Type B pancreatic cell (in vitro differentiated cells): ENCODE data around the gene CACNA1S. TPM values are rescaled to one million over a fixed set of nuclear protein-coding genes. Genes with fewer than 3 reads are reported as not detected.

ENCODE experiments used
- DNase-seq: peaks from one replicate; pipeline ENCODE4 v3.0.0; 2021; ENCODE audit warnings: mixed read lengths; ENCODE audit not compliant: unreplicated experiment; ENCODE audit errors: extremely low spot score
- H3K27ac Mint-ChIP-seq: 2 replicates; pipeline ENCODE4 v1.8.0; 2021; ENCODE audit warnings: mild to moderate bottlenecking, mixed read lengths
- H3K27me3 Mint-ChIP-seq: 2 replicates; pipeline ENCODE4 v1.8.0; 2021; ENCODE audit warnings: mixed read lengths
- H3K36me3 Mint-ChIP-seq: 2 replicates; pipeline ENCODE4 v1.8.0; 2021; ENCODE audit warnings: mixed read lengths
- H3K4me1 Mint-ChIP-seq: one replicate; pipeline ENCODE4 v1.8.0; 2021; ENCODE audit warnings: mixed read lengths; ENCODE audit not compliant: unreplicated experiment
- H3K4me3 Mint-ChIP-seq: 2 replicates; pipeline ENCODE4 v1.8.0; 2021; ENCODE audit warnings: mild to moderate bottlenecking, mixed read lengths
- H3K9me3 Mint-ChIP-seq: 2 replicates; pipeline ENCODE4 v1.8.0; 2021; ENCODE audit warnings: mixed read lengths
- CTCF ChIP-seq: fragments of 200-600 bp; sonication (generic); conservative IDR thresholded peaks from 2 replicates; pipeline ENCODE4 v1.5.0; 2021; ENCODE audit warnings: antibody characterized with exemption, mild to moderate bottlenecking
- total RNA-seq: library from RNA; stranded (reverse); gene quantifications from 2 replicates; pipeline ENCODE4 v1.2.1, GENCODE V29; 2021; ENCODE audit warnings: low replicate concordance

Gene CACNA1S
- total RNA-seq, 1 donor from 2014 or later, result 0.12 TPM

GRCh38 chr1:201134405-201134804 lies 22.2 kb upstream of the CACNA1S start:
- Mint-ChIP-seq H3K4me1 (peaks cover 6% of the 10 kb centered on the region), H3K9me3 (no peaks in the 10 kb centered on the region), H3K36me3 (peaks cover 24% of the 10 kb centered on the region), H3K27me3 (no peaks in the 10 kb centered on the region), H3K27ac (no peak overlapping the region), H3K4me3 (no peak overlapping the region)
- TF ChIP-seq CTCF, result no peak
- DNase-seq, result no peak

GRCh38 chr1:201131398-201131797 lies 19.2 kb upstream of the CACNA1S start:
- no peak overlapping the region for H3K27ac Mint-ChIP-seq
- no peaks in the 10 kb centered on the region for H3K27me3 Mint-ChIP-seq
- no peak for TF ChIP-seq CTCF

GRCh38 chr1:201128962-201129361 lies 16.7 kb upstream of the CACNA1S start:
- DNase-seq, result no peak
- Mint-ChIP-seq H3K4me3 (no peak overlapping the region), H3K9me3 (no peaks in the 10 kb centered on the region), H3K36me3 (peaks cover 9% of the 10 kb centered on the region), H3K27me3 (peaks cover 11% of the 10 kb centered on the region), H3K27ac (no peak overlapping the region), H3K4me1 (peaks cover 23% of the 10 kb centered on the region)
- TF ChIP-seq CTCF, result no peak

More at GRCh38 chr1:201131398-201131797, 19.2 kb upstream of the CACNA1S start:
- no peak for DNase-seq
- H3K9me3 Mint-ChIP-seq, result no peaks in the 10 kb centered on the region
- H3K4me1 Mint-ChIP-seq, result peaks cover 12% of the 10 kb centered on the region
- peaks cover 23% of the 10 kb centered on the region for H3K36me3 Mint-ChIP-seq
- no peak overlapping the region for H3K4me3 Mint-ChIP-seq

- TF ChIP-seq CTCF, result no peak
- no peak for DNase-seq
- Mint-ChIP-seq H3K4me1 (peaks cover 23% of the 10 kb centered on the region), H3K27me3 (peaks cover 16% of the 10 kb centered on the region), H3K36me3 (peaks cover 9% of the 10 kb centered on the region), H3K9me3 (no peaks in the 10 kb centered on the region), H3K27ac (no peak overlapping the region), H3K4me3 (no peak overlapping the region)
Measured at GRCh38 chr1:201128476-201128875, 16.2 kb upstream of the CACNA1S start.

GRCh38 chr1:201127755-201128455 lies 15.7 kb upstream of the CACNA1S start:
- peaks cover 23% of the 10 kb centered on the region for H3K4me1 Mint-ChIP-seq

More at GRCh38 chr1:201127755-201128455, 15.7 kb upstream of the CACNA1S start:
- Mint-ChIP-seq H3K9me3 (no peaks in the 10 kb centered on the region), H3K4me3 (no peak overlapping the region), H3K36me3 (peaks cover 8% of the 10 kb centered on the region), H3K27me3 (peaks cover 20% of the 10 kb centered on the region), H3K27ac (no peak overlapping the region)
- TF ChIP-seq CTCF, result no peak
- no peak for DNase-seq
